Measurements from ENCODE around the gene SPRED3.
"Not testable (repeated sequence)": the region's sequence is repeated elsewhere in the genome, so short reads cannot be mapped to it uniquely, and the experiment has no call there.

SPRED3 gene

DNA sequence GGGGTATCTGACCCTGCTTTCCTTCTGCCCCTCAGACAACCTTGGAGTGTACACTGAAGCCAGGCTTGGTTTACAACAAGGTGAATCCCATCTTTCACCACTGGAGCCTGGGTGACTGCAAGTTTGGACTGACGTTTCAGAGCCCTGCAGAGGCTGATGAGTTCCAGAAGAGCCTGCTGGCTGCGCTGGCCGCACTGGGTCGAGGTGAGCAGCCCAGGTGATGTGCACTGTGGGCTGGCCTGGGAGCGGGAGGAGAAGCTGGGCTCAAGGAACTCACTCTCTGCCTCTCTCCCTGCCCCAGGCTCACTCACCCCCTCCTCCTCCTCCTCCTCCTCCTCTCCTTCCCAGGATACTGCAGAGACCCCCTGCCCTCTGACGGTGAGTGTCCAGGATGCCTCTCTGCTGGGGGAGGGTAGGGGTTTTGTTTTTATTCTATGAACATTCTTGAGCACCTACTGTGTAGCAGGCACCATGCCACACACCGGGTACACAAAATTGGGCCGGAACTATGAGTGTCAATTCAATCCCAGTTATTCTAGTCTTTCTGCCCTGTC is 3.5 kb downstream of the SPRED3 start:
- DNase-seq (ENCODE audit: low spot score) = no peak

DNA sequence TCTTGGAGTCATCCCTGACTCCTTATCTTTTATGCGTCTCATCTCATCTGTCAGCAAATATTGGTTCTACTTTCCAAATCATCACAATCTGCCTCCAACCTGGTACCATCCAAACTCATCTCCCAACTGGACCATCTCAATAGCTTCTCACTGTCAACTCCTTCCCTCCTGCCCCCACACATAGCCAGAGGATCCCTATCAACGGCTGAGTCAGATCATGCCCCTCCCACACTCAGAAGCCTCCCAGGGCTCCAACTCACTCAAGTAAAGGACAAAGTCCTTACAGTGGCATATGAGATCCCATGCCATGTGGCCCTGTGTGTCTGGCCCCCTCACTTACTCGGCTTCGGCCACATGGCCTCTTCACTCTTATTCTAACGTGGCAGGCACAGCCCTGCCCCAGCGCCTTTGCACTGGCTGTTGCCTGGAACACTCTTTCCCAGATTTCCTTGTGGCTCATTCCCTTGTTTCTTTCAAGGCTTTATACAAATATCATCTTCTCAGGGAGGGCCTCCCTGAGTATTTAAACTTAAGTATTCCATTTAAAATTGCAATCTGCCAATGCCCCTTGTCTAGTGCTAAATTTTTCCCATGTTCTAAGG is 4.3 kb downstream of the SPRED3 start:
- peak; percentile 49 for DNase-seq (ENCODE audit: low spot score)

DNA sequence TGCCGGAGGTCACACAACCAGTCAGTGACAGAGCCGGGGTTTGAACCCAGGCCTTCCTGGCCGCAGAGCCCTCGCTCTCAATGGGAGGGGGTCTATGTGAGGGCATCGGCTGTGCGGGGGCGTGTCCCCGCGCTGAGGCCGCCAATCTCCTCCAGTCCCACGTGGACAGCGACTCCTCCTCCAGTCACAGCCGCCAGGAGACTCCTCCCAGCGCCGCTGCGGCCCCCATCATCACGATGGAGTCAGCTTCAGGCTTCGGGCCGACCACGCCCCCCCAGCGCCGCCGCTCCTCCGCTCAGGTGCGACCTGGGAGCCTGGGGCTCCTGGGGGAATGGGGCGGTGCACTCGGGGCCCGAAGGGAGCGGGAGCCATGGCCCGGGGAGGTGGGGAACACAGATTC is 6.0 kb downstream of the SPRED3 start:
- peak; percentile 44 for DNase-seq (ENCODE audit: low spot score)

DNA sequence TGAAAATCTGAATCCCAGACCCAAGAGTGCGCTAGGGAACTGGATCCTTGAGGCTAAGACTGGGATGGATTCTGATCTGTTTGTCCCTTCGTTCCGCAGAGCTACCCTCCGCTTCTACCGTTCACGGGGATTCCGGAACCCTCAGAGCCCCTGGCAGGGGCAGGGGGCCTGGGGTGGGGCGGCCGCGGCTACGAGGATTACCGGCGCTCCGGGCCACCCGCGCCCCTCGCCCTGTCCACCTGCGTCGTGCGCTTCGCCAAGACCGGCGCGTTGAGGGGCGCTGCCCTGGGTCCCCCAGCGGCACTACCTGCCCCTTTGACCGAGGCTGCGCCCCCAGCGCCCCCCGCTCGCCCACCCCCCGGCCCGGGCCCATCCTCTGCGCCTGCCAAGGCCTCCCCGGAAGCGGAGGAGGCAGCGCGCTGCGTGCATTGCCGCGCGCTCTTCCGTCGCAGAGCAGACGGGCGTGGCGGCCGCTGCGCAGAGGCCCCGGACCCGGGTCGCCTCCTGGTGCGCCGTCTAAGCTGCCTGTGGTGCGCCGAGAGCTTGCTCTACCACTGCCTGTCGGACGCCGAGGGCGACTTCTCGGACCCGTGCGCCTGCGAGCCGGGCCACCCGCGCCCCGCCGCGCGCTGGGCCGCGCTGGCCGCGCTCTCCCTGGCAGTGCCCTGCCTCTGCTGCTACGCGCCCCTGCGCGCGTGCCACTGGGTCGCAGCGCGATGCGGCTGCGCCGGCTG is 7.1 kb downstream of the SPRED3 start:
- DNase-seq (ENCODE audit: low spot score) = no peak

DNA sequence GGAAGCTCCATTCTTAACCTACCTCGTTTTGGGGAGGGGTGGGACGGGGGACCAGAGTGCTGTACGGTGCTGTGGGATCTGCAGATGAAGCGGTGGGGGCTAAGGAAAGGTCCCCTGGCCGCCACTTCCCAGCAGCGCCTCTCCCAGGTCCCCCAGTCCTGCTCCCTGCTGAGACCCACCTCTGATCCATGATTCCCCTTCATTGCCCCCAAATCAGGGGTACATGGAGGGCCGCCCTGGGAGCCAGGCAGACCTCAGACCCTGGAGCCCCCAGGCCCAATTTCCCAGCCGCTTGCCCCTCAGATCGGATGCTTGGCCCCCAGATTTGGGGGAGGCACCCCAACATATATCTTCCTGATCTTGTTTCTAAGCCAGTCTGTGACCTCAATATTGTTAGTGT is 10.6 kb downstream of the SPRED3 start:
- DNase-seq (ENCODE audit: low spot score) = no peak

DNA sequence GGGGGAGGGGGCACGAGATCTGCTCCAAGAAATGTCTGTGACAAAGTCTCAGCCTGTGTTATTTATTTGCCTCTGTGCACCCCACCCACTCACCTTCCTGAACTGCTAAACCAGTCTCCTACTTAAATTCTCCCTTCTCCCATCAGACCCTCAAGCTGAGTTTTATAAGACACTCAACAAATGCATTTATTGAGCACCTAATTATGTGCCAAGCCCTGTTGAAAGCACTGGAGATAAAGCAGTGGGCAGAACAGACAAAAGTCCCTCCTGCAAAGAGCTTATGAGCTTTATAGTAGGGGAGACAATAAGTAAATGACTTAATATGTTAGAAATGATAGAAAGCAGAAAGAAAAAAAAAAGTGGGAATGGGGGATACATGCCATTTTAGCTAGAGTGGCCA is 11.0 kb downstream of the SPRED3 start:
- no peak for DNase-seq (ENCODE audit: low spot score)

DNA sequence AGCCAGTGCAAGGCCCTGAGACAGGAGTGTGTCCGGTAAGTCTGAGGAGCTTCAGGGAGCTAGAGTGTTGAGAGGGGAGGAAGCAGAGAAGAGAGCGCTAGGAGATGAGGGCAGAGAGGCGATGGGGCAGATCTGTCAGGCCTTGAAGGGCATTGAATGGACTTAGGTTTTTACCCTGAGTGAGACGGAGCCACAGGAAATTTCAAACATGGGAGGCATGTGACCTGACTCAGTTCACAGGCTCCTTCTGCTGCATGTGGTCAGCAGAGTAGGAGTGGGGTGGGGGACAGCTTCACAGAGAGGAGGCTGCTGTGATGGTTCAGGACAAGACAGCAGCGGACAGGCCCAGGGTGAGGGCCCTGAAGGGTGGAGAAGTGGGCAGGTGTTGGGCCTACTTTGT is 11.9 kb downstream of the SPRED3 start:
- no peak for DNase-seq (ENCODE audit: low spot score)

DNA sequence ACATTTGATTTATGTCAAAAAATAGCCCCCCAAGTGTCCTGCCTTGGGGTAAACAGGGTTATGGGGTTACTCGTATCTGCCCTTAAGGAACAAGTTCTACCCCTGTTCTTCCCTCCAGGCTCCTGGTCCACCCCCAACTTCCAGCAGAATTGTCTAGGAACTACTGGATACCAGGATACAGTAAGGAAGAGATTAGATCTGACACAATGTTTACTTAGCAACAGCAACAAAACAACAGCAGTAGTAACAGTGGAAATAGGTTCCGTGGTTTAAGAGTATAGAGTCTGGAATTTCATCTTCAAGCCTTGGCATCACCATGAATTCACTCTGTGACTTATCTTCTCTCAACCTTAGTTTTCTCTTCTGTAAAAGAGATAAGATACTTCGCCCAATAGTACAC is 12.7 kb downstream of the SPRED3 start:
- DNase-seq (ENCODE audit: low spot score) = peak; percentile 53

DNA sequence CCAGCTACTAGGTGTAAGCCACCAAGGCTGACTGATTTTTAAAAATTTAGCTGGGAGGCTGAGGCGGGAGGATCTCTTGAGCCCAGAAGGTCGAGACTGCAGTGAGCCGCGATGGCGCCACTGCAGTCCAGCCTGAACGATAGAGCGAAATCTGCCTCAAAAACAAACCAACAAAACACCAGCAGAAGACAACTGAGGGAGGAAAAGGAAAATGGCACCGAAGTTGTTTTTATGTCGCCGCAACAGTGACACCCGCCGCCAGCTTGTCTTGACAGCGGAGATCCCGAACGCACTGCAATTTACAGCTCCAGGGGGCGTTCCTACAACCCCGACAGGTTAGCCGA is 14.1 kb downstream of the SPRED3 start:
- no peak for DNase-seq (ENCODE audit: low spot score)

DNA sequence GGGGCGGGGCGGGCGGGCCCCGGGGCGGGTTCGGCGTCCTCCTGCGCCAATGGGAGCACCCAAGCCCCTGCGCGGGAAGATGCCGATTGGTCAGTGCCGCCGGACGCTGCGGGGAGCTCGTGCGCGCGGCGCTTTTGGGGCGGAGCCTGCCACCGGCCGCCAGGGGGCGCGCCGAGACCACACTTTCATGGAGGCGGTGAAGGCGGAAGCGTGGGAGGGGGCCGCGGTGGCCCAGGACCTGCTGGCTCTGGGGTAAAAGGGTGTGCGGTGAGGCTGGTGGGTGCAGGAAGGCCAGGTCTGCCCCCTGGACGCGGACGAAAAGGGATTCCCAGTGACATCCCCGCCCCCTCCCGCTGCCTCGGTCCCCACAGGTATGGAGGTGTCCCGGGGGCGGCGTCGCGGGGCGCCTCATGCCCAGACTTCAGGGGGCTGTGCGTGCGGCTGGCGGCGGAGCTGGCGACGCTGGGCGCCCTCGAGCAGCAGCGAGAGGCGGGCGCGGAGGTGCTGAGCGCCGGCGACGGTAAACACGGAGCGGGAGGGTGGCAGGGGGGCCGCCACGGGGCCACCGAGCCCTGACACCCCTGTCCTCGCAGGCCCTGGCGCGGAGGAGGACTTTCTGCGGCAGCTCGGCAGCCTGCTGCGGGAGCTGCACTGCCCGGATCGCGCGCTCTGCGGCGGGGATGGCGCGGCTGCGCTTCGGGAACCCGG is 14.6 kb downstream of the SPRED3 start, which contains the start of gene FAM98C:
Gene FAM98C, plus strand, starts transcription at position 127 of the 708 bp plus-strand sequence. Its CDS starts 61 bp downstream, at position 188.
- peak; percentile 97 for DNase-seq (ENCODE audit: low spot score)

GRCh38 chr19:38404858-38405257 is 16.4 kb downstream of the SPRED3 start:
- DNase-seq (ENCODE audit: low spot score) = no peak

- DNase-seq (ENCODE audit: low spot score) = no peak
Measured at GRCh38 chr19:38405276-38405675, 16.8 kb downstream of the SPRED3 start.

DNA sequence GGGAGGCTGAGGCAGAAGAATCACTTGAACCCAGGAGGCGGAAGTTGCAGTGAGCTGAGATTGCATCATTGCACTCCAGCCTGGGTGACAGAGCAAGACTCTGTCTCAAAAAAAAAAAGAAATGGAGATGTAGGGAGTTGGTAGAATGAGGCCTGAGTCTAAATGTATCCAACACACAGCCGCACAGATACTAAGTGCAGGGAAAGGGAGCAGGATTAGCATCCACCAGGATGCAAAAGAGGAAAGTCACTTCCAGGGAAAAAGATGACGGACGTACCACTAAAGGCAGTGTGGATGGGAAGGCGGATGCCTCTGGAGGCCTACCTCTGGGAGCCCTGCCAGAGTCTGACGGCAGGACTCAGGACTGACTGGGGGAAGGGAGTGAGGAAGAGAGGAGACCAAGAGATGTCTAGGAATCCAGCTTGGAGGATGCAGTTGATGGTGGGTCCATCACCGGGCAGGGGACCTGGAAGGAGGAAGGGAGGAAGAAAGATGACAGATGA is 21.2 kb downstream of the SPRED3 start:
- peak; percentile 28 for DNase-seq (ENCODE audit: low spot score)

DNA sequence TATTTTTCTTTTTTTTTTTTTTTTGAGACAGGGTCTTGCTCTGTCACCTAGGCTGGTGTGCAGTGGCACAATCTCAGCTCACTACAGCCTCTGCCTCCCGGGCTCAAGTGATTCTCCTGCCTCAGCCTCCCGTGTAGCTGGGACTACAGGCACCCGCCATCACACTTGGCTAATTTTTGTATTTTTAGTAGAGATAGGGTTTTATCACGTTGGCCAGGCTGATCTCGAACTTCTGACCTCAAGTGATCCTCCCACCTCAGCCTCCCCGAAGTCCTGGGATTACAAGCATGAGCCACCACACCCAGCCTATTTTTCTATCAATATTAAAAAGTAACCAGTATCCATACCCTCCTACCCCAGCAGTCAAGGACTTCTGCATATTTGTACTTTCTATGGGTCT is 21.9 kb downstream of the SPRED3 start:
- DNase-seq (ENCODE audit: low spot score) = not testable (repeated sequence)

GRCh38 chr19:38411041-38411712 is 22.7 kb downstream of the SPRED3 start:
- DNase-seq (ENCODE audit: low spot score) = no peak

GRCh38 chr19:38411898-38412297 is 23.4 kb downstream of the SPRED3 start:
- not testable (repeated sequence) for DNase-seq (ENCODE audit: low spot score)

DNA sequence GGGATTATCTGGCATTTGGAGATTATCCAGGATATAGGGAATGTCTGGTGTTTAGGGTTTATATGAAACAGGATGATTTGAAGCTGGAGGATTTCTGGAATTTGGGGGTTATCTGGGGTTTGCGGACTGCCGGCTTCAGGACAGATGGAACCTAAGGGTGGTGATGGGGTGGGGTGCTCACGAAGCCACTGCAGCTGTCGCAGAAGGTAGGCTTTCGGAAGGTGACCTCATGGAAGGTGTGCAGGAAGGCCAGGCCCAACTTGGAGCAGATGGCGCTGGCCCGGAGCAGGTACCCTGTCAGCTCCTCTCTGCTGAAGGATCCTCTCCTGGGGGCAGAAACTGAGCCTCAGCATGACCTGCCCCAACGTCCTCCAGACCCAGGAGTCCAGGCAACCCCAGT is 24.0 kb downstream of the SPRED3 start:
- DNase-seq (ENCODE audit: low spot score) = no peak

GRCh38 chr19:38412961-38413360 is 24.5 kb downstream of the SPRED3 start:
- no peak for DNase-seq (ENCODE audit: low spot score)

DNA sequence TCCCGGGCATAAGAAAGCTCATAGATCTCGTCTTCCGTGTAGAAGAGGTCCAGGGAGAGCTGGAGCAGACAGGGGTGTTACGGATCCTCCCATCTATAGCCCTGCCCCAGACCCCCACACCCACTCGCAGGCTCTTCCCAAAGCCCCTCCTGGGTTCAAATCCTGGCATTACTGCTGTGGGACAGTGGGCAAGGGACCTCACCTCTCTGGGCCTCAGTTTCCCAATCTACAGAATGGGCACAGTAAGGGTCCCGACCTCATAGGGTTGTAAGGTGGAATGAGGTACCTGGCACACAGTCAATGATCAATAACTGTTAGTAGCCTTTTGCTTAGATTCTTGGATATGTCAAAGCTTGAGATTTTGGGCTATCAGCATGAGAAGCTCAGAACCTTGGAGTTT is 24.9 kb downstream of the SPRED3 start:
- DNase-seq (ENCODE audit: low spot score) = no peak

DNA sequence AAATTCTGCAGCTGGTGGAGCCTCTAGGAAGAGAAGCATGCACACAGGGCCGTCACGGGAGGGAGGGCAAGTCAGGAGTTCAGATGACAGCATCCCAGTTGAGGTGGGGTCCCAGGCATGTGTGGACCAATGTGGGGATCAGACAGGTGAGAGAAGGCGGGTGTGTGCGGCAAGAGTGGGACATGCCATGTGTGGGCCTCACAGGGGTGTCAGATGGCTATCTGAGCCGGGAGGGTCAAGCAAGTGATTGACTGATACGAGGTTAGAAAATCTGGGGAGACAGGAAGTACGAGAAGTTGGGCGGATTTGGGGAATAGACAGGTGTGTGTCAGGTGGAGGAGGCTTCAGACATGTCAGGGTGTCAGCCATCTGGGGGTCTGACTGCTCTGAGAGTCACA is 28.6 kb downstream of the SPRED3 start:
- DNase-seq (ENCODE audit: low spot score) = no peak

- peak; percentile 23 for DNase-seq (ENCODE audit: low spot score)
Measured at GRCh38 chr19:38417544-38418506, 29.3 kb downstream of the SPRED3 start.
